Measurements from ENCODE around the gene BCAP31.
"Not testable (repeated sequence)": the region's sequence is repeated elsewhere in the genome, so short reads cannot be mapped to it uniquely, and the experiment has no call there.

BCAP31 gene

GRCh38 chrX:153762626-153763173, 38.5 kb upstream of the BCAP31 start:
- no peak for DNase-seq

DNA sequence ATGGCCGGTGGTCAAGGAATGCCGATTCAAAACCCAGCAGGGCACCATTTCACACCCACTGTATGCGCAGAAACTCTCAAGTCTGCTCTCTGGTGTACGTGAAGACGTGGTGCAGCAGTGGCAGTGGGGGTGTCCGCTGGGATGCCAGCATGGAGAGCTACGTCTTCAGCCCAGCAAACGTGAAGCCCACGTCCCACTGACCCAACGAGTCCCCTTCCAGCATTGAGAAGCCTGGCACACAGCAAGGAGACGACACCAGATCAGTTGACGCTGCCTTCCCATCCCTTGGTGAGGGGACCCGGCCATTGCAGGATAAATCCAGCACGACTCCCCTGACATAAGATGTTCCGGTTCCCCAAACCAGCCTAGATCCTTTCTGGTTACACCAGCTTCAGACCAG, 37.7 kb upstream of the BCAP31 start:
- DNase-seq = no peak

DNA sequence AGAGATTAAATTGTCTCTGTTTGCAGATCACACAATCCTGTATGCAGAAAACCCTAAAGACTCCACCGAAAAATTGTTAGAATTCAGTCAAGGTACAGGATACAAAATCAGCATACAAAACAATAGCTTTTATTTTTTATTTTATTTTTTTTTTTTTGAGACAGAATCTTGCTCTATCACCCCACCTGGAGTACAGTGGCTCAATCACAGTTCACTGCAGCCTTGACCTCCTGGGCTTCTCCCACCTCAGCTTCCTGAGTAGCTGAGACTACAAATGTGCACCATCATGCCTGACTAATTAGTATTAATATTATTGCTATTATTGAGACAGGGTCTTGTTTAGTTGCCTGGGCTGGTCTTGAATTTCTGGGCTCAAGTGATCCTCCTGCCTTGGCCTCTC, 30.9 kb upstream of the BCAP31 start:
- DNase-seq = no peak

GRCh38 chrX:153750127-153750774, 26.1 kb upstream of the BCAP31 start:
- DNase-seq = no peak

DNA sequence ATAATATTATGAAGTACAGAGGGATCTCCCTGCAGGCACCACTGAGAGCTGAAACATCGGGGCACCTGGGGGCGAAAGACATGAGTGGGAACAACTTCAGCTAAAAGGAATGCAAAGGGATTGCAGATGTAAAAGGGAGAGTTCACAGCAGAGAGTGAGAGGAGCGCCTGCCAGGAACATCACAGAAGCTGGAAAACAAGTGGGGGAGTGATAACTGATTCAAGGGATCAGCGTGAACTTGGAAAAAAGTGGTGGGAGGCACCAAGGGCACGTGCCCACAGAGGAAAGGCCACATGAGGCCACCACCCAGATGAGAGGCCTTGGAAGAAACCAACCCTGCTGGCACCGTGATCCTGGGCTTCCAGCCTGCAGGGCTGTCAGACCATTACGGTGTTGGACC, 24.8 kb upstream of the BCAP31 start:
- DNase-seq = not testable (repeated sequence)

- not testable (repeated sequence) for DNase-seq
Measured at GRCh38 chrX:153746991-153747390, 22.8 kb upstream of the BCAP31 start.

GRCh38 chrX:153746359-153746758, 22.2 kb upstream of the BCAP31 start:
- DNase-seq = no peak

GRCh38 chrX:153745067-153745433, 20.9 kb upstream of the BCAP31 start:
- DNase-seq = not testable (repeated sequence)

- DNase-seq = no peak
Measured at GRCh38 chrX:153744210-153745066, 20.3 kb upstream of the BCAP31 start.

DNA sequence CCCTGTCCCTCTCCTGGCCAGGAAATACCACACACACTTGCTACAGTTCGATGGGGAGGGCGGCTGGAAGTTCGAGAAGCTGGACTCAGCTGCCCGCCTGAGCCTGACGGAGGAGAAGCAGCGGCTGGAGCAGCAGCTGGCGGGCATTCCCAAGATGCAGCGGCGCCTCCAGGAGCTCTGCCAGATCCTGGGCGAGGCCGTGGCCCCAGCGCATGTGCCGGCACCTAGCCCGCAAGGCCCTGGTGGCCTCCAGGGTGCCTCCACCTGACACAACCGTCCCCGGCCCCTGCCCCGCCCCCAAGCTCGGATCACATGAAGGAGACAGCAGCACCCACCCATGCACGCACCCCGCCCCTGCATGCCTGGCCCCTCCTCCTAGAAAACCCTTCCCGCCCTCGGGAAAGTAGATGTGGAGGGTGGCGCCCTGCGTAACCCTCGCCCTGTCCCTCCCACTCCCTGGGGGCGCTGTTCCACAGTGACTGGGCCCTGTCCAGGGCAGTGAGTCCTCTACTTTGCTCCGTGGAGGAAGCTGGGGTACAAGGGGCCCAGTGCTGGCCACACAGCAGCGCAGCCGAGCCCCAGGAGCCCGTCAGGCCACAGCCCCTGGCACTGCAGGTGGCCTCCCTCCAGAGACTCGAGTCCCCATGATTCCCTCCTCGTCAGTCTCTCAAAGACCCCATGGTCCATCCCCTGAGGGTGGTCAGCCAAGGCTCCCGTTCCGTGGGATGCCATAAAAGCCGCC, 19.5 kb upstream of the BCAP31 start:
- DNase-seq = not testable (repeated sequence)

- DNase-seq = not testable (repeated sequence)
Measured at GRCh38 chrX:153742796-153743467, 18.7 kb upstream of the BCAP31 start.

- not testable (repeated sequence) for DNase-seq
Measured at GRCh38 chrX:153742111-153742510, 17.9 kb upstream of the BCAP31 start.

- DNase-seq = no peak
Measured at GRCh38 chrX:153741446-153741845, 17.3 kb upstream of the BCAP31 start.

GRCh38 chrX:153740631-153741222, 16.5 kb upstream of the BCAP31 start:
- DNase-seq = no peak

- DNase-seq = no peak
Measured at GRCh38 chrX:153739754-153740486, 15.7 kb upstream of the BCAP31 start.

DNA sequence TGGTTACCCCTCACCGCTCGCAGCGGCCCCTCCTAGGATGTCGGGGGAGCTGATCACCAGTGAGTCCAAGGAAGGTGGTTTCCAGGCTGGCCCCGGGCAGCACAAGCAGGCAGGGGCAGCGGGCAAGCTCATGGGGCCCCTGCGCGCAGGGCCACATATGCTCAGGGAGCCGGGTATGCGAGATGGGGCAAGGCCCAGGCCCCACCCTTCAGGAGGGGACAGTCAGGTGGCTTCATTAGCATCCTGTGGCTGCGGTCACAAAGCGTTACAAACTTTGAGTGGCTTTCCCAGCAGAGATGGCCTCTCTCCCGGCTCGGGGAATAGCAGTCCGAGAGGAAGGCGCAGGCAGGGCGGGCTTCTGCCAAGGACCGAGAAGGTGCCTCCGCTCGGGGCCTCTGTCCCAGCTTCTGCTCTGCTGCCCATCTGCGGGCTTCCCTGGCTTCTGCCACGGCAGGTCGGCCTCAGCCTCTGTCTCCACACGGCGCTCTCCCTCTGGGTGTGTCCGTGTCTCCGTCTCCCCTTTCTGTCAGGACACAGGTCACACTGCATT, 13.9 kb upstream of the BCAP31 start:
- no peak for DNase-seq

DNA sequence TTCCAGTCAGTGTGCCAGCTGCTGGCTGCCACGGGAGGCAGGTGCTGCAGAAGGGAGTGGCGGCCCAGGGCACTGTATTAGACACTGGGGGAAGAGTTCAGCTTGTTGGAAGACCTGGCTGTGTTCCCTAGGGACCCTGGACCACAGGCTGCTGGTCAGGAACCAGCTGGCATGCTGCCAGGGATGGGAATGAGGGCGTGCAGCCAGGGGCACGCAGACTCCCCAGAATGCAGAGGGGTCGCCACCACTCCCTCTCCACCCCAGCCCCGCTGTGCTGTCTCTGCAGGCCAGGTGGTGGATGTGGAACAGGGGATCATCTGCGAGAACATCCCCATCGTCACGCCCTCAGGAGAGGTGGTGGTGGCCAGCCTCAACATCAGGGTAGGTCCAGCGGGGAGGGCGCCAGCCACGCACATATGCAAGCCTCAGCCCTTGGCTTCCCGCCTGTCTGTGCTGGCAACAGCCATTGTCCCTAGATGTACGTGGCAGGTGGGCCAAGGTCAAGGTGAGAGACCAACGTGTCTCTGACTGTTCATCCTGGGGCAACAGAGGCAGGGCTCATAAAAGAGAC, 12.8 kb upstream of the BCAP31 start:
- DNase-seq = no peak

DNA sequence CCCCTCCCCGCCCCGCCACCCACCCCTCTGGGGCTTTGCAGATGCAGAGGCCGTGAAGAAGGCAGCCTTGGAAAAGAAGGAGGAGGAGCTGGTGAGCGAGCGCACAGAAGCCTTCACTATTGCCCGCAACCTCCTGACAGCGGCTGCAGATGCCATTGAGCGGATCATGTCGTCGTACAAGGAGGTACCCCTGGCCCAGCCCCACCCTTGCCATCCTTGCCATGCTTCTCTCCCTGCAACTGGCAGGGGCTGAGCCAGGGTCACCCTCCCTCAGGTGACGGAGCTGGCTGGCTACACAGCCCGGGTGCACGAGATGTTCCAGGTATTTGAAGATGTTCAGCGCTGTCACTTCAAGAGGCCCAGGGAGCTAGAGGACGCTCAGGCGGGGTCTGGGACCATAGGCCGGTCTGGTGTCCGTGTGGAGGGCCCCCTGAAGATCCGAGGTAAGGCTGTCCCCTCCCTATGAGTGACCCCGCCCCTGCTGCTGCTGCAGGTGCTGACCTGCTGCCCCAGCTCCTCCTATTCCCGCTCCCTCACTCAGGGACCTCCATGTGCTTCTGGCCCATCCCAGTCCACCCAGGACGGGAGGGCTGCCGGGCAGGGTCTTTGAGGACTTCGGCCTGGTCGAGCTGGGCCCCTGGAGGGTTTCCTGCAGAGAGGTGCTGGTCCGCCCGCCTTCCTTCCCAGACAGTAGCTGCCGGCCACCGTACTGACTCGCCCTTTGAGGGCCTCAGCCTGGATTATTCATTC, 12.1 kb upstream of the BCAP31 start:
- DNase-seq = no peak

DNA sequence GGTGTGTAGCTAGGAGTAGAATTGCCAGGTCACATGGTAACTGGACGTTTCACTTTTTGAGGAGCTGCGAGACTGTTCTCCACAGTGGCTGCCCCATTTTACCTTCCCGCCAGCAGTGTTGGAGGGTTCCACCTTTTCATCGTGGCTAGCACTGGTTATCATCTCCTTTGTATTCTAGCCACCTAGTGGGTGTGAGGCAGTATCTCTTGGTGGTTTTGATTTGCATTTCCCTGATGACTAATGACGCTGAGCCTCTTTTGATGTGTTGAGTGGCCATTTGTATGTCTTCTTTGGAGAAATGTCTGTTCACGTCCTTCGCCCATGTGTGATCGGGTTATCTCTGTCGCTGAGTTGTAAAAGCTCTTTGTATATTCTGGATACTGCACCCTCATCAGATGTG, 11.1 kb upstream of the BCAP31 start:
- DNase-seq = no peak

GRCh38 chrX:153734871-153735270, 10.7 kb upstream of the BCAP31 start:
- DNase-seq = no peak

All from kidney glomerular epithelial cell (primary cell).